Lung (tissue), 12 donors: ENCODE results near the gene PIK3R6. TPM values are rescaled to one million over a fixed set of nuclear protein-coding genes. Genes with fewer than 3 reads are reported as not detected.
A peak's percentile ranks its signal among the peaks of the same experiment; 100 is the strongest.

ENCODE experiments used
- ATAC-seq: fragments of 200-7000 bp; cut with Tn5 transposase; one replicate; pipeline ENCODE4 v1.9.1; 2020; ENCODE audit warnings: moderate number of reproducible peaks; ENCODE audit not compliant: insufficient read depth, low FRiP score
- DNase-seq, 3 donors: peaks; one replicate each; pipeline ENCODE4 v3.0.0-alpha.2; 2013 to 2017
- H3K27ac ChIP-seq, 2 donors: one replicate each; pipeline ENCODE4 v1.5.1; 2013; ENCODE audit warnings: mild to moderate bottlenecking in 2 of 2, moderate library complexity in 2 of 2, control low read depth in 1 of 2, inconsistent platforms in 1 of 2, low read depth in 1 of 2, low read length in 1 of 2
- H3K27me3 ChIP-seq, 3 donors: one replicate each; pipeline ENCODE4 v1.5.1; 2013; ENCODE audit warnings: low read length in 2 of 3; ENCODE audit not compliant: control insufficient read depth in 3 of 3, insufficient read depth in 3 of 3
- H3K36me3 ChIP-seq, 4 donors: one replicate each; pipeline ENCODE4 v1.5.1; 2013; ENCODE audit warnings: low read length in 4 of 4, mild to moderate bottlenecking in 1 of 4, moderate library complexity in 1 of 4; ENCODE audit not compliant: control insufficient read depth in 4 of 4, insufficient read depth in 4 of 4
- H3K4me1 ChIP-seq, 5 donors: one replicate each; pipeline ENCODE4 v1.5.1; 2013; ENCODE audit warnings: low read length in 5 of 5, mild to moderate bottlenecking in 2 of 5, moderate library complexity in 1 of 5; ENCODE audit not compliant: control insufficient read depth in 5 of 5, insufficient read depth in 5 of 5
- H3K4me3 ChIP-seq: one replicate; pipeline ENCODE4 v1.5.1; 2013; ENCODE audit warnings: mild to moderate bottlenecking, control low read depth, moderate library complexity
- H3K9ac ChIP-seq, 2 donors: one replicate each; pipeline ENCODE4 v1.5.1; 2013; ENCODE audit warnings: low read length in 2 of 2, control low read depth in 1 of 2; ENCODE audit not compliant: insufficient read depth in 1 of 2
- H3K9me3 ChIP-seq, 4 donors: one replicate each; pipeline ENCODE4 v1.5.1; 2013; ENCODE audit warnings: low read length in 3 of 4, mild to moderate bottlenecking in 1 of 4, moderate library complexity in 1 of 4; ENCODE audit not compliant: control insufficient read depth in 4 of 4, insufficient read depth in 3 of 4
- CTCF ChIP-seq: IDR thresholded peaks from 2 replicates; pipeline ENCODE4 v1.5.1; 2012; ENCODE audit warnings: mild to moderate bottlenecking; ENCODE audit errors: control extremely low read depth, extremely low read depth
- WGBS, 2 donors: extraction: QIAGEN DNeasy Blood & Tissue Kit; methylation state at CpG; one replicate each; pipeline ENCODE4 v1.1.7; 2013; 5-methylcytosine and 5-hydroxymethylcytosine counted together
- polyA plus RNA-seq, 2 donors: library from polyadenylated mRNA; stranded (reverse); fragments of 200-250 nt; gene quantifications; one replicate each; pipeline ENCODE4 v1.2.1, GENCODE V29; 2013
- total RNA-seq, 2 donors: library from RNA; depleted of rRNA in 1 of 2; stranded (reverse); fragments of >200 nt in 1 of 2; gene quantifications; one replicate each; pipeline ENCODE4 v1.2.1, GENCODE V29; 2014 to 2021
- donor health status: control.
- donor health status: control.
- donor health status: Bipolar disorder and iron deficiency.
- donor health status: healthy.
- donor health status: DM: yes; HTN: yes; CAD: no.

PIK3R6 gene
- total and polyA plus RNA-seq, 4 donors = 0.93 to 3.0 (median 1.5) TPM

GRCh38 chr17:8794636-8795035, 72.8 kb downstream of the PIK3R6 start:
- WGBS, 2 donors = 29 to 46% methylated on average over 7 of the region's 7 CpGs
- Histone ChIP-seq H3K9ac (no peak overlapping the region), H3K27ac (no peak overlapping the region), H3K4me1 (peaks cover 0 to 2% (median 0%) of the 10 kb centered on the region in 5 donors), H3K36me3 (no peaks in the 10 kb centered on the region), H3K27me3 (peaks cover 0 to 31% (median 5%) of the 10 kb centered on the region in 3 donors), H3K9me3 (peaks cover 0 to 8% (median 3%) of the 10 kb centered on the region in 4 donors), H3K4me3 (no peak overlapping the region)
- TF ChIP-seq CTCF = no peak
- DNase-seq = peak in 2 of 3 donors; percentile 50 to 60
- ATAC-seq = no peak

- H3K9me3 ChIP-seq = peaks cover 0 to 8% (median 3%) of the 10 kb centered on the region in 4 donors
- no peak for DNase-seq
- H3K9ac ChIP-seq = no peak overlapping the region
- no peak overlapping the region for H3K27ac ChIP-seq
- H3K27me3 ChIP-seq = peaks cover 0 to 28% (median 5%) of the 10 kb centered on the region in 3 donors
- WGBS, 2 donors = 7 to 31% methylated on average over 2 of the region's 2 CpGs
- TF ChIP-seq CTCF = no peak
- H3K36me3 ChIP-seq = no peaks in the 10 kb centered on the region
- no peaks in the 10 kb centered on the region for H3K4me1 ChIP-seq
- ATAC-seq = no peak
- no peak overlapping the region for H3K4me3 ChIP-seq
Measured at GRCh38 chr17:8793649-8794048, 73.8 kb downstream of the PIK3R6 start.

- H3K4me3 ChIP-seq = no peak overlapping the region
- 61 to 81% methylated on average over 6 of the region's 6 CpGs for WGBS, 2 donors
- H3K27me3 ChIP-seq = peaks cover 0 to 17% (median 5%) of the 10 kb centered on the region in 3 donors
- no peaks in the 10 kb centered on the region for H3K4me1 ChIP-seq
- DNase-seq (no peak), ATAC-seq (no peak)
- H3K9me3 ChIP-seq = peaks cover 0 to 8% (median 3%) of the 10 kb centered on the region in 4 donors
- H3K27ac ChIP-seq = no peak overlapping the region
- H3K9ac ChIP-seq = no peak overlapping the region
- no peak for TF ChIP-seq CTCF
- no peaks in the 10 kb centered on the region for H3K36me3 ChIP-seq
Measured at GRCh38 chr17:8792646-8793045, 74.8 kb downstream of the PIK3R6 start.

DNA sequence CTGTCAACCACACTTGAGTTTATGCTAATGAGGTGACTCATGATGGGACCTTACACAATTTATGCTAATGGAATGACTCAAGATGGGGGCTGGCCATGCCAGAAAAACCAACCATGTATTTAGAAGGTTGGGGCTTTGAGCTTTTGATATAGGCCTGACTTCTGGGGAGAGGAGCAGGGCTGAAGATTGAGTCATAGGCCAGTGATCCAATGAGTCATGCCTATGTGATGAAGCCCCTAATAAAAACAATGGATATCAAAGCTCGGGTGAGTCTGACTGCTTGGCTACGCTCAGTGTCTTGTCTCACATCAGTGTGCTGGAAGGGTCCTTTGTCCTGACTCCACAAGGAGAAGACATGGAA, 75.6 kb downstream of the PIK3R6 start:
- 90 to 96% methylated on average over 2 of the region's 2 CpGs for WGBS, 2 donors
- H3K4me1 ChIP-seq = no peaks in the 10 kb centered on the region
- H3K9ac ChIP-seq = no peak overlapping the region
- no peaks in the 10 kb centered on the region for H3K36me3 ChIP-seq
- no peak overlapping the region for H3K4me3 ChIP-seq
- no peak for TF ChIP-seq CTCF
- no peak overlapping the region for H3K27ac ChIP-seq
- DNase-seq (no peak), ATAC-seq (no peak)
- peaks cover 0 to 8% (median 3%) of the 10 kb centered on the region in 4 donors for H3K9me3 ChIP-seq
- H3K27me3 ChIP-seq = peaks cover 0 to 14% (median 2%) of the 10 kb centered on the region in 3 donors
